ENCODE results near the gene JAK3.
A peak's percentile ranks its signal among the peaks of the same experiment; 100 is the strongest.
"Not testable (repeated sequence)": the region's sequence is repeated elsewhere in the genome, so short reads cannot be mapped to it uniquely, and the experiment has no call there.

Gene JAK3

GRCh38 chr19:17847538-17848366, at the start of gene JAK3:
Gene JAK3 (minus strand): TSS chr19:17847982. CDS start chr19:17844417, 3,565 bp downstream.
- peak; percentile 82 for DNase-seq

GRCh38 chr19:17893766-17894165, 46.0 kb upstream of the JAK3 start:
- DNase-seq = no peak

- DNase-seq = peak; percentile 42
Measured at GRCh38 chr19:17889609-17890214, 41.9 kb upstream of the JAK3 start.

GRCh38 chr19:17888260-17888659, 40.5 kb upstream of the JAK3 start:
- DNase-seq = no peak

- not testable (repeated sequence) for DNase-seq
Measured at GRCh38 chr19:17887221-17887620, 39.4 kb upstream of the JAK3 start.

- DNase-seq = no peak
Measured at GRCh38 chr19:17886515-17886914, 38.7 kb upstream of the JAK3 start.

GRCh38 chr19:17883627-17884410, 36.0 kb upstream of the JAK3 start:
- DNase-seq = no peak

- DNase-seq = no peak
Measured at GRCh38 chr19:17881701-17882100, 33.9 kb upstream of the JAK3 start.

- no peak for DNase-seq
Measured at GRCh38 chr19:17879466-17879865, 31.7 kb upstream of the JAK3 start.

GRCh38 chr19:17877696-17878095, 29.9 kb upstream of the JAK3 start:
- no peak for DNase-seq

- DNase-seq = no peak
Measured at GRCh38 chr19:17874758-17875135, 27.0 kb upstream of the JAK3 start.

GRCh38 chr19:17873786-17874757, 26.3 kb upstream of the JAK3 start:
- DNase-seq = no peak

- DNase-seq = no peak
Measured at GRCh38 chr19:17872251-17873001, 24.6 kb upstream of the JAK3 start.

GRCh38 chr19:17871878-17872250, 24.1 kb upstream of the JAK3 start, which contains the start of gene SLC5A5:
Gene SLC5A5 (plus strand): TSS chr19:17871945. CDS start chr19:17872320, 375 bp downstream.
- DNase-seq = no peak

- no peak for DNase-seq
Measured at GRCh38 chr19:17871032-17871877, 23.5 kb upstream of the JAK3 start.

- DNase-seq = no peak
Measured at GRCh38 chr19:17869114-17869608, 21.4 kb upstream of the JAK3 start.

GRCh38 chr19:17868669-17869068, 20.9 kb upstream of the JAK3 start:
- DNase-seq = no peak

- no peak for DNase-seq
Measured at GRCh38 chr19:17866964-17867486, 19.2 kb upstream of the JAK3 start.

GRCh38 chr19:17866312-17866963, 18.7 kb upstream of the JAK3 start:
- DNase-seq = no peak

Data from fibroblast of skin of right quadriceps (primary cell).